Measurements from ENCODE around the gene BRCC3.
"Not testable (repeated sequence)": the region's sequence is repeated elsewhere in the genome, so short reads cannot be mapped to it uniquely, and the experiment has no call there.

The BRCC3 gene

GRCh38 chrX:155061760-155062159 lies 9.5 kb upstream of the BRCC3 start:
- no peak for DNase-seq

GRCh38 chrX:155065035-155065734 lies 6.1 kb upstream of the BRCC3 start:
- no peak for DNase-seq

- peak; percentile 2 for DNase-seq
These were observed 3.1 kb upstream of the BRCC3 start for GRCh38 chrX:155068165-155068564.

- no peak for DNase-seq
These were observed 1.9 kb upstream of the BRCC3 start for GRCh38 chrX:155069414-155069813.

GRCh38 chrX:155070038-155070437 lies 1.3 kb upstream of the BRCC3 start:
- DNase-seq = no peak

- DNase-seq = no peak
These were observed 689 bp upstream of the BRCC3 start for GRCh38 chrX:155070663-155070974.

GRCh38 chrX:155071694-155072280 lies 479 bp downstream of the BRCC3 start:
- DNase-seq = no peak

- no peak for DNase-seq
These were observed 15.0 kb downstream of the BRCC3 start for GRCh38 chrX:155086202-155086840.

GRCh38 chrX:155086961-155087735 lies 15.8 kb downstream of the BRCC3 start:
- no peak for DNase-seq

- no peak for DNase-seq
These were observed 23.3 kb downstream of the BRCC3 start for GRCh38 chrX:155094468-155095061.

- no peak for DNase-seq
These were observed 34.6 kb downstream of the BRCC3 start for GRCh38 chrX:155105919-155106318.

- DNase-seq = no peak
These were observed 37.1 kb downstream of the BRCC3 start for GRCh38 chrX:155108427-155108826.

- DNase-seq = no peak
These were observed 40.9 kb downstream of the BRCC3 start for GRCh38 chrX:155112171-155112570.

GRCh38 chrX:155113097-155113496 lies 41.8 kb downstream of the BRCC3 start:
- no peak for DNase-seq

- DNase-seq = no peak
These were observed 44.0 kb downstream of the BRCC3 start for GRCh38 chrX:155115174-155115819.

GRCh38 chrX:155127465-155127864 lies 56.2 kb downstream of the BRCC3 start:
- no peak for DNase-seq

- no peak for DNase-seq
These were observed 56.6 kb downstream of the BRCC3 start for GRCh38 chrX:155127940-155128339.

- no peak for DNase-seq
These were observed 60.8 kb downstream of the BRCC3 start for GRCh38 chrX:155132110-155132509.

GRCh38 chrX:155134255-155134654 lies 62.9 kb downstream of the BRCC3 start:
- DNase-seq = no peak

GRCh38 chrX:155143959-155144548 lies 72.7 kb downstream of the BRCC3 start:
- DNase-seq = no peak

GRCh38 chrX:155144926-155145325 lies 73.6 kb downstream of the BRCC3 start:
- no peak for DNase-seq

GRCh38 chrX:155147612-155148011 lies 76.3 kb downstream of the BRCC3 start:
- DNase-seq = not testable (repeated sequence)

Measured in T1000 (cell line).